NCI-H1048 (cell line): Measurements from ENCODE around the gene FBXW8.

Experiments
- DNase-seq: peaks from one replicate; lab custom pipeline; 2025; lab: John Stamatoyannopoulos, UW

The FBXW8 gene

DNA sequence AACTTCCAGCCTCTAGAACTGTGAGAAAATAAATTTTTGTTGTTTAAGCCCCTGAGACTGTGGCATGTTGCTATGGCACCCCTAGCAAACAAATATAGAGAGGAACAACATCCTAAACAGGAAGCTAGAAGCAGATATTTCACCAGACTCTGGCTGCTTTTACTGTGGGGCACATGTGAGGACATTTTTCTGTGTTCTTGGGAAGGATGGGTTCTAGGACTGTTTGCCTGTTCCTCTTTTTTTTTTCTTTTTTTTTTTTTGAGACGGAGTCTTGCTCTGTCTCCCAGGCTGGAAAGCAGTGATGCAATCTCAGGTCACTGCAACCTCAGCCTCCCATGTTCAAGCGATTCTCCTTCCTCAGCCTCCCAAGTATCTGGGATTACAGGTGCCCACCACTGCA is 25.3 kb upstream of the FBXW8 start:
- DNase-seq, result no peak

GRCh38 chr12:116887244-116887643 is 23.5 kb upstream of the FBXW8 start:
- no peak for DNase-seq

- DNase-seq, result no peak
Measured at GRCh38 chr12:116887897-116888296, 22.9 kb upstream of the FBXW8 start.

DNA sequence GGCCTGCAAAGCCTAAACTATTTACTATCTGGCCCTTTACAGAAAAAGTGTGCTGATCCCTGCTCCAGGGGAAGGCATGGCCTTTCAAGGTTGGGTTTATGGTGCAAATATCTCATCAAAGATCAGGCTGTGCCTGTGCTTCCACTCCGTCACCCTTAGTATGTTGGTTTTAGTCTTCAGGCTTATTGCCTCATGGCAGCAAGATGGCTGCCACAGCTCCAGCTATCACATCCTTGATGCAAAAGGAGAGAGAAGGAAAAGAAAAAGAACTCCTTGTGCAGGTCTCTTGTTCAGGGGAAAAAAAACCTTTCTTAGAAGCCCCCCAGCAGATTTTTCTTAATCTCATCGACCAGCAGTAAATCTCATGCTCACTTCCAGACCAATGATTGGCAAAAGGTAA is 20.4 kb upstream of the FBXW8 start:
- DNase-seq, result no peak

- DNase-seq, result no peak
Measured at GRCh38 chr12:116891019-116891418, 19.7 kb upstream of the FBXW8 start.

DNA sequence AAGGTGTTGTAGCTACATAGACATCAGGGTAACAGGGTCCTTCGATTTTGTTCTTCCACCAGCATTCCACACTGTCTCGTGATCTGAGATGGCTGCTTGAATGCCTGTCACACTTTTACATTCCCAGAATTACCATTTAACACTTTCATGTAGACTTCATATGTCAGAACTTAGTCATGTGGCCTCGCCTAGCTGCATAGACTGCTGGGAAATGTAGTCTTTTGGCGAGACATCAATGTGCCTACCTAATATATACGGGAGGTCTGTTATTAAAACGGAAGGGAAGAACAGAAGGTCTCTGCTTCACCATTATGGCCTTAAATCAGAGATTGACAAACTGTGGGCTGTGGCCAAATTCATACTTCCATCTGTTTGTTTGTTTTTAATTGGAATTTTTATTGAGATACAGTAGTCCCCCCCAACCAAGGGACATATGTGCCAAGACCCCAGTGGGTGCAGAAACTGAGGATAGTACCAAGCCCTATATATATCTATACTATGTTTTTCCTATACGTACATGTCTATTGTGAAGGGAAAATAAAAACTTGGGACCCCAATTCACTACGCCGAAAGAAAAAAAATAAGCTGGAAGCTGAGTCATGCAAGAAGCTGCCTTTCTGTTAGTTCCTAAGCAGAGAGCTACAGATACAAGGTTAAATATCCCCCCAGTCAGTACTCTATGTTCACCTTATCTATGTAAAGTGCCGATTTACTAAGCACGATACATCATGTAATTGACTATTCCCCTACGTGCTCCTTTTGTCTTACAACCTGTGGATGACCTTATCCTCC is 18.2 kb upstream of the FBXW8 start:
- no peak for DNase-seq

DNA sequence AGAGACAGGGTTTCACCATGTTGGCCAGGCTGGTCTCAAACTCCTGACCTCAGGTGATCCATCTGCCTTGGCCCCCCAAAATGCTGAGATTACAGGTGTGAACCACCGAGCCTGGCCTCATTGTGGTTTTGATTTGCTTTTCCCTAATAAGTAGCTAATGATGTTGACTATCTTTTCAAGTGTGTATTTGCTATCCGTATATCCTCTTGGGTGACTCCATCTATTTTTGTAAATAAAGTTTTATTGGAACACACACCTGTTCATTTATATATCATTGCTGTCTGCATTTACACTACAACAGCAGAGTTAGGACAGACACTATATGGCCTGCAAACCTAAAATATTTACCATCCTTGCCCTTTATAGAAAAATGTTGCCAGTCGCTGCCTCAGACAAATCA is 15.8 kb upstream of the FBXW8 start:
- DNase-seq, result no peak

- no peak for DNase-seq
Measured at GRCh38 chr12:116896411-116896924, 14.3 kb upstream of the FBXW8 start.

DNA sequence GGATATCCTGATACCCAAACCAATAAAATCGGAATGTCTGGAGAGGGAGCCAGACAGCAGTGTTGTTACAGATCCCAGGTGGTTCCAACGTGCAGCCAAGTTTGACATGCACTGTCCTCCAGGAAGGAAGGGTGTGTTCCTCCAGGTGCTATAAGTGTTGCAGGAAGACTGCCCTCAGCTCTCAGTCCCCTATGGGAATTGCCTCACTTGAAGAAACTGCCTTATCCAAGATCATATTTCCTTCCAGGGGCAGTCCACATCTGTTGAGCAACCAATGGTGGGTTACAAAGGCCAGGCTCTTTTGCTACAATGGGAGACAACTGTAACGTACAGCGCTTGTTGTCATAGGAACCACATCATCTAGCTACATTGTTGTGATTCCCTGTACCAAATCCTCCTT is 13.3 kb upstream of the FBXW8 start:
- no peak for DNase-seq

DNA sequence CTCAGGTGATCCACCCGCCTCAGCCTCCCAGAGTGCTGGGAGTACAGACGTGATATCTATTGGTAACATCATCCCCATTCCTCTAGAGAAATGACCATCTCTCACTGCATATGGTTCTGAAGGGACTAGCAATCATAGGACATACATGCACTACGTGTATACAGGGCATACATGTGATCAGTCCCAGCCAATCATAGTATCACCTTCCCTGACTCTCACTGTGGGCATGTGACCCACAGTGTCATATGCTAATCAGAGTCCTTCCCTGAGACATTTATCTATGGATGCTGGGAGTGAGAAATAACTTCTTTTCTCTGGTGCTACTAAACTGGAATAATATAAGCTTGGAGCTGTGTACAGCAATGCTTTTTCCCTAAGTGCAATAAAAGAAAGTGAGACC is 12.1 kb upstream of the FBXW8 start:
- DNase-seq, result no peak

DNA sequence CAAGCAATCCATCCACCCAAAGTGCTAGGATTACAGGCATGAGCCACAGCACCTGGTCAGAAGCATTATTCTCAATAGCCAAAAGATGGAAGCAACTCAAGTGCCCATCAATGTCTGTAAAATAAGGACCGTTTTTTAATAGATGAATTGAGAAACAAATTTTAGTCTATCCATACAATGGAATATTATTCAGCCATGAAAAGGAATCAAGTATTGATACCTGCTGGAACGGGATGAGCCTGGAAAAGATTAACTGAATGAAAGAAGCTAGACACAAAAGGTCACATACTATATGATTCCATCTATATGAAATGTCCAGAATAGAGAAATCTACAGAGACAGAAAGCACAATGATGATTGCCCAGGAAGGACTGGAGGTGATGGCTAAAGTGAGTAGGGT is 9.1 kb upstream of the FBXW8 start:
- no peak for DNase-seq

DNA sequence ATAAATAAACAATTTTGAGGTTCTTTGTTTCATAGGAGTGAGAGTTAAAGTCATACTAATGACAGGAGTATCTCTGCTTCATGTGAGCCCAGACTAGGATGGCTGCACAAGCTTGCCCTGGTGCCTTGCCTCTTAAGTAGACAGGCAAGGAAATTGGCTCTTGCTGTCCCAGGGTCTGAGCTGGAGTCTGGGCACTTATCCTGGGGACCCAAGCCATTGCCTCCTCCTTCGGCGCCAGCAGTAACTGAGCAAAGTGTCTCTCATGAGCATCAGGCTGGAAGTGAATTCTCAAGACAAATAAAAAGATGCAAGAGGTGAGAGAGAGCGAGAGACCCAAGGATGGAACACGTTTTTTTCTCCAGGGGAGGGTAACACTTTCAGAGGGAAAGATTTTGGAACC is 6.9 kb upstream of the FBXW8 start:
- no peak for DNase-seq

- no peak for DNase-seq
Measured at GRCh38 chr12:116906285-116906684, 4.5 kb upstream of the FBXW8 start.

DNA sequence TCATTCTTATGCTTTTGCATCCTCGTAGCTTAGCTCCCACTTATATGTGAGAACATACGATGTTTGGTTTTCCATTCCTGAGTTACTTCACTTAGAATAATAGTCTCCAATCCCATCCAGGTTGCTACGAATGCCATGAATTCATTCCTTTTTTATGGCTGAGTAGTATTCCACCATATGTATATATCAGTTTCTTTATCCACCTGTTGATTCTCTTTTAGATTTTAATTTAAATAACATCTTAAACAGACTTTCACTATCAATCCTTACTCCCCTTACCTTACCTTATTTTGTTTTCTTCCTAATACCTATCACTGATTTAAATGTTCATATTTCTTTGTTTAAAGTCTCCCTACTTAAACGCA is 488 bp upstream of the FBXW8 start:
- no peak for DNase-seq

DNA sequence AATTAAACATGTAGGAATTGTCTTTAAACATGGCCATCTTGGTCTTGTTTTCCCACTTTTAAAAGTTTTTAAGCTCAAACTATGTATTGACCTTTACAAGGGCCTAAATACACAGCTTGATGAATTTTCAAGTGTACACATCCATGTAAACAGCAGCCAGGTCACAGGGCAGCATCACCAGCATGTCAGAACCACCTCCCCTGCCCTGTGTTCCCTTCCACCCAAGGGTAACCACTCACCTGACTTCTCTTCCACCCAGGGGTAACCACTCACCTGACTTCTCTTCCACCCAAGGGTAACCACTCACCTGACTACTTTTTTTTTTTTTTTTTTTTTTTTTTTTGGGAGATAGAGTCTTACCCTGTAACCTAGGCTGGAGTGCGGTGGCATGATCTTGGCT is 4.6 kb downstream of the FBXW8 start:
- no peak for DNase-seq

DNA sequence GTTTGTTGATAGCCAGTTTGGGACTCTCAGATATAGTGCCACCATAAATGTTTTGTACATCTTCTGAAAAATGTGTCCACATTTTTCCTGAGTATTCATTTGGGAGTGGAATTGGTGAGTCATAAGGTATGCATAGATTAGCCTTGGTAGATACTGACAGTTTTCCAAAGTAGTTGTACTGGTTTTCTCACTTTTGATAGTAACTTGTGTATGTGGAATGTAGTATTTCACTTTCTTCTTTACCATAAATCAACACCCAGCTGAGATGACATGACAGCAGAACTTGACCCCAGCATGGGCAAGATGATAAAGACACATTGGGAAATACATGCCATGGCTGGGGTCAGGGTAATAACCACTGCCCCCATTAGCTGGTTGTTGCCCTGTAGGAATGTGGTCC is 5.4 kb downstream of the FBXW8 start:
- no peak for DNase-seq

- no peak for DNase-seq
Measured at GRCh38 chr12:116916714-116917114, 6.0 kb downstream of the FBXW8 start.

DNA sequence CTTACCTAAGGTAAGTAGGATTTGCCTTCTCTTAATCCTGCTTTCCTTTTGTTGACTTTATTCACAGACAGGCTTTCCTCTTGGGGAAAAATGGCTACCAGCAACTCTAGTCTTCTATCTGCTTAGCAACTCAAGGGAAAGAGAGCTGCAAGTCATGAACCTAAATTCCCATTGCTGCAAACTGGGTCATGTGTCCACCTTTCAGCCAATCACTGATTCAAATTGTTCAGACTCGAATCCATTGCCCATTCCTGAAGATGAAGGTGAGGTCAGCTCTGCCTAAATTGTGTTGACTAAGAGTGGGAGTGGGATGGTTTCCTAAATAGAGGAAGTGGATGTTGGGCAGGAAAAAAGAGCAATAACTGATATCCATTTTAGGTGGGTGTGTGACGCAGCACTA is 7.7 kb downstream of the FBXW8 start:
- no peak for DNase-seq

GRCh38 chr12:116919247-116919661 is 8.5 kb downstream of the FBXW8 start:
- no peak for DNase-seq

DNA sequence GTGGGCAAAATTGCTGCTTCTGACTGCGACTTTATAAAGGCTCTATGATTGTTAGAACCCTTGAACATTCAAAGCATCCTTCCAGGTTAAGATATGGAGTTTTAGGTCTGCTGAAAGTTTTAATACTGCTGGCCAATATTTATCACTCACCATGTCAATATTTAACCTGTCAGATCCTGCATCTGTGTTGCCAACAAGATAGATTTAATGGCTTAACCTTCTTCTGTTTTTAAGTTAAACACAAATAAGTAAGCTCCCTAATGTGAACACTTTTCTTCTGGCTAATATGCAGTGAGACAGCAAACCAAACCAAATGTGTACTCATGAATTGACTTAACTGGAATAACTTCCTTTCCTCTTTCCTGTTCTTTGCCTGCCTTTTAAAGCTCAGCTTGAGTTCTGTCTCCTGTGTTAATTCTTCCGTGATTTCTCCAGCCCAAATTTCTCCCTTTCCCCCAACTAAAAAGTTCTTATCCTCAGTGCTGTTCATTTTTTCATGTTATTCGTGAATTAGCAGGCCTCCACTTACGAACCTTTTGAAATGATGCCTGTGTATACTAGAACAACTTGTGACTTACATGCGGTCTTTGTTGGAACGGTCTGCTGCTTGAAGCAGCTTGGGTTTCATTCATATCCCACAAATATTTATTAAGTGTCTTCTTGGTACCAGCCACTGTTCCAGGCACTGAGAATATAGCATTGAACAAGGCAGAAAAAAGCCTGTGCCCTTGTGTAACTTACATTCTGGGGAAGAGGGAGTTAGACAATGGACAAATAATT is 9.1 kb downstream of the FBXW8 start:
- DNase-seq, result no peak

DNA sequence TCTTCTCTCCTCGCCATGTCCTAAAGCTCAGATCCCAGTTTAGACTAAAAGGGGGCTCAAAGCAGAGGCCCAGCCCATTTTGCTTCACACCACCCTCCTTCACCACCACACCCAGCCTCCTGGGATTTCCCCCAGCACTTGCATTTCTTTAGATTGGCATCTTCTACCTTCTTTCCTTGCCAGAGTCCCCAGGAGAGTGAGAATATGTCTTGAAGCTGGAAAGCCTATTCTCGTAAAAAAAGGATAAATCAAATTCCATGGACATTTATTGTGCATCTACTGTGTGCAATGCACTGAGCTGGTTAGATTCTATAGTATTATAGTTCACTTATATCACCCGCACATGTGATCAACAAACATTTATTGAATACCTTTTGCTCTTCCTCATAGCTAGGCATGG is 10.2 kb downstream of the FBXW8 start:
- no peak for DNase-seq

GRCh38 chr12:116922194-116922897 is 11.6 kb downstream of the FBXW8 start:
- DNase-seq, result no peak
